WTC11 (cell line): Measurements from ENCODE around the gene RPS6KC1. TPM values are rescaled to one million over a fixed set of nuclear protein-coding genes. Genes with fewer than 3 reads are reported as not detected.

ENCODE experiments used
- ATF3 ChIP-seq: sonication (generic); formaldehyde crosslinking; conservative IDR thresholded peaks from 2 replicates; pipeline ENCODE4 v1.8.1; 2022; ENCODE audit warnings: mild to moderate bottlenecking, missing genetic modification reagents
- ATF6 ChIP-seq: sonication (generic); formaldehyde crosslinking; IDR thresholded peaks from 2 replicates; pipeline ENCODE4 v1.8.1; 2023; ENCODE audit warnings: mild to moderate bottlenecking, missing genetic modification reagents
- CREB1 ChIP-seq: sonication (generic); formaldehyde crosslinking; IDR thresholded peaks from 2 replicates; pipeline ENCODE4 v1.8.0; 2023; ENCODE audit warnings: mild to moderate bottlenecking, missing genetic modification reagents
- CTCF ChIP-seq: fragments of 200-600 bp; IDR thresholded peaks from 2 replicates; pipeline ENCODE4 v1.8.0; 2022; ENCODE audit warnings: antibody characterized with exemption
- E2F4 ChIP-seq: sonication (generic); formaldehyde crosslinking; IDR thresholded peaks from 2 replicates; pipeline ENCODE4 v1.8.1; 2022; ENCODE audit warnings: low read depth, mild to moderate bottlenecking, moderate library complexity, missing genetic modification reagents, borderline replicate concordance
- ELF4 ChIP-seq: sonication (generic); formaldehyde crosslinking; IDR thresholded peaks from 2 replicates; pipeline ENCODE4 v1.8.1; 2022; ENCODE audit warnings: low read depth, mild to moderate bottlenecking, moderate library complexity, missing genetic modification reagents
- FOXP4 ChIP-seq: sonication (generic); formaldehyde crosslinking; IDR thresholded peaks from 2 replicates; pipeline ENCODE4 v1.8.0; 2022; ENCODE audit warnings: mild to moderate bottlenecking, missing genetic modification reagents
- GABPB1 ChIP-seq: sonication (generic); formaldehyde crosslinking; IDR thresholded peaks from 2 replicates; pipeline ENCODE4 v1.8.1; 2023; ENCODE audit warnings: mild to moderate bottlenecking, missing genetic modification reagents
- GRHL2 ChIP-seq: fragments of 250-450 bp; sonication (Bioruptor Pico); IDR thresholded peaks from 2 replicates; pipeline ENCODE4 v1.8.0; 2022; ENCODE audit warnings: mild to moderate bottlenecking, moderate library complexity; ENCODE audit not compliant: insufficient replicate concordance, severe bottlenecking
- IRF1 ChIP-seq: sonication (generic); formaldehyde crosslinking; IDR thresholded peaks from 2 replicates; pipeline ENCODE4 v1.8.0; 2023; ENCODE audit warnings: missing genetic modification reagents
- NR3C1 ChIP-seq: sonication (generic); formaldehyde crosslinking; conservative IDR thresholded peaks from 2 replicates; pipeline ENCODE4 v1.8.1; 2023; ENCODE audit warnings: low read depth, mild to moderate bottlenecking, missing genetic modification reagents
- RELA ChIP-seq: sonication (generic); formaldehyde crosslinking; IDR thresholded peaks from 2 replicates; pipeline ENCODE4 v1.8.1; 2022; ENCODE audit warnings: missing genetic modification reagents, mild to moderate bottlenecking, borderline replicate concordance
- STAT6 ChIP-seq: sonication (generic); formaldehyde crosslinking; conservative IDR thresholded peaks from 2 replicates; pipeline ENCODE4 v1.8.1; 2023; ENCODE audit warnings: mild to moderate bottlenecking, low read depth, missing genetic modification reagents, moderate library complexity
- TP53 ChIP-seq: sonication (generic); formaldehyde crosslinking; IDR thresholded peaks from 2 replicates; pipeline ENCODE4 v1.8.1; 2023; ENCODE audit warnings: mild to moderate bottlenecking, missing genetic modification reagents
- USF2 ChIP-seq: sonication (generic); formaldehyde crosslinking; IDR thresholded peaks from 2 replicates; pipeline ENCODE4 v1.8.1; 2023; ENCODE audit warnings: mild to moderate bottlenecking, missing genetic modification reagents, moderate library complexity
- ZNF281 ChIP-seq: sonication (generic); formaldehyde crosslinking; IDR thresholded peaks from 2 replicates; pipeline ENCODE4 v1.8.0; 2023; ENCODE audit warnings: mild to moderate bottlenecking, missing genetic modification reagents
- ZNF396 ChIP-seq: fragments of 250-450 bp; sonication (Bioruptor Pico); IDR thresholded peaks from 2 replicates; pipeline ENCODE4 v1.8.0; 2021; ENCODE audit warnings: mild to moderate bottlenecking, moderate library complexity, borderline replicate concordance
- ZNF416 ChIP-seq: fragments of 250-450 bp; sonication (Bioruptor Pico); IDR thresholded peaks from 2 replicates; pipeline ENCODE4 v1.9.0; 2021; ENCODE audit warnings: mild to moderate bottlenecking, inconsistent platforms
- ZNF671 ChIP-seq: fragments of 250-450 bp; sonication (Bioruptor Pico); IDR thresholded peaks from 2 replicates; pipeline ENCODE4 v1.8.0; 2021; ENCODE audit warnings: mild to moderate bottlenecking
- ZSCAN18 ChIP-seq: fragments of 250-450 bp; sonication (Bioruptor Pico); IDR thresholded peaks from 2 replicates; pipeline ENCODE4 v2.1.2; 2022; ENCODE audit warnings: mild to moderate bottlenecking, moderate library complexity
- total RNA-seq: library from RNA; stranded (reverse); gene quantifications from 3 replicates; pipeline ENCODE4 v1.2.3, GENCODE V29; 2021

RPS6KC1 gene
- total RNA-seq, 1 experiment from 2014 or later = 17.4 TPM

- TF ChIP-seq IRF1 (CRISPR knock-in tag) (no peak), GRHL2 (CRISPR knock-in tag) (no peak), USF2 (no peak), ATF6 (CRISPR knock-in tag) (no peak), ZNF416 (CRISPR knock-in tag) (no peak), ELF4 (CRISPR knock-in tag) (no peak), E2F4 (CRISPR knock-in tag) (no peak), GABPB1 (CRISPR knock-in tag) (peak; percentile 70; the same call in 1 of the 2 replicates), CREB1 (CRISPR knock-in tag) (no peak), FOXP4 (CRISPR knock-in tag) (0 out of 2 replicates have a peak, but pooled peaks have one; percentile 16), NR3C1 (no peak), STAT6 (CRISPR knock-in tag) (no peak), ZNF396 (CRISPR knock-in tag) (no peak), CTCF (no peak), TP53 (CRISPR knock-in tag) (no peak), RELA (CRISPR knock-in tag) (0 out of 2 replicates have a peak, but pooled peaks have one; percentile 38), ZNF281 (CRISPR knock-in tag) (peak; percentile 90; the same call in 1 of the 2 replicates), ATF3 (CRISPR knock-in tag) (no peak), ZSCAN18 (CRISPR knock-in tag) (no peak), ZNF671 (CRISPR knock-in tag) (no peak)
Observed at GRCh38 chr1:213051127-213051880, at the start of gene RPS6KC1 (continued).
